HepG2 (cell line): Measurements from ENCODE around the gene SLC43A3. TPM values are rescaled to one million over a fixed set of nuclear protein-coding genes. Genes with fewer than 3 reads are reported as not detected.
A peak's percentile ranks its signal among the peaks of the same experiment; 100 is the strongest.

ENCODE experiments used
- ARID5B ChIP-seq: IDR thresholded peaks from 2 replicates; pipeline ENCODE4 v1.4.0; 2020; ENCODE audit warnings: mild to moderate bottlenecking, missing genetic modification reagents
- ERF ChIP-seq: IDR thresholded peaks from 2 replicates; pipeline ENCODE4 v1.6.1; 2018; ENCODE audit warnings: missing biosample characterization, missing genetic modification reagents
- GATAD2A ChIP-seq: IDR thresholded peaks from 2 replicates; pipeline ENCODE4 v1.6.1; 2016
- MYC ChIP-seq: sonication (generic); formaldehyde crosslinking; IDR thresholded peaks from 2 replicates; pipeline ENCODE4 v1.9.0; 2021; ENCODE audit warnings: missing genetic modification reagents, borderline replicate concordance
- PLSCR1 ChIP-seq: sonication (generic); formaldehyde crosslinking; IDR thresholded peaks from 2 replicates; pipeline ENCODE4 v1.5.0; 2020; ENCODE audit warnings: missing genetic modification reagents, mild to moderate bottlenecking, borderline replicate concordance
- SSRP1 ChIP-seq: IDR thresholded peaks from 2 replicates; pipeline ENCODE4 v1.6.1; 2016; ENCODE audit warnings: control low read depth
- TRIM24 ChIP-seq: sonication (generic); formaldehyde crosslinking; IDR thresholded peaks from 2 replicates; pipeline ENCODE4 v1.8.0; 2022; ENCODE audit warnings: mild to moderate bottlenecking, missing genetic modification reagents
- ZNF232 ChIP-seq: sonication (generic); formaldehyde crosslinking; IDR thresholded peaks from 2 replicates; pipeline ENCODE4 v1.4.0; 2020; ENCODE audit warnings: missing genetic modification reagents, borderline replicate concordance
- ZNF501 ChIP-seq: sonication (generic); formaldehyde crosslinking; IDR thresholded peaks from 2 replicates; pipeline ENCODE4 v1.5.1; 2020; ENCODE audit warnings: mild to moderate bottlenecking, moderate library complexity, missing genetic modification reagents
- ZNF530 ChIP-seq: sonication (generic); formaldehyde crosslinking; IDR thresholded peaks from 2 replicates; pipeline ENCODE4 v1.5.0; 2020; ENCODE audit warnings: low read depth, mild to moderate bottlenecking, missing genetic modification reagents
- polyA plus RNA-seq, 8 experiments: library from polyadenylated mRNA; depleted of rRNA in 3 of 8; stranded (reverse) in 7 of 8; unstranded in 1 of 8; fragments of >200 nt; fragmentation: Illumina TruSeq in 4 of 8; extraction: Trizol in 4 of 8; gene quantifications; 2 replicates each; pipeline versions ENCODE4 v1.2.1 to v1.2.3, GENCODE V29; 2011 to 2016; ENCODE audit warnings: low read depth in 4 of 8, missing spikeins in 1 of 8, mixed read lengths in 1 of 8; ENCODE audit not compliant: insufficient read depth in 1 of 8
- total RNA-seq, 5 experiments: library from RNA; depleted of rRNA; stranded (reverse); fragments of >200 nt; fragmentation: Illumina TruSeq; extraction: Trizol; gene quantifications; 2 replicates each; pipeline ENCODE4 v1.2.3, GENCODE V29; 2016; ENCODE audit warnings: low read depth in 1 of 5
- TF ChIP-seq, protein P1 (sequence below): sonication (generic); formaldehyde crosslinking; IDR thresholded peaks from 2 replicates; pipeline ENCODE4 v1.9.0; 2021; ENCODE audit warnings: missing genetic modification reagents, borderline replicate concordance
- TF ChIP-seq, protein P2 (sequence below): sonication (generic); formaldehyde crosslinking; IDR thresholded peaks from 2 replicates; pipeline ENCODE4 v1.5.1; 2020; ENCODE audit warnings: missing genetic modification reagents, mild to moderate bottlenecking, borderline replicate concordance
- TF ChIP-seq, protein P3 (sequence below): sonication (generic); formaldehyde crosslinking; IDR thresholded peaks from 2 replicates; pipeline ENCODE4 v1.5.1; 2020; ENCODE audit warnings: mild to moderate bottlenecking, missing genetic modification reagents, borderline replicate concordance

The SLC43A3 gene
- total and polyA plus RNA-seq, 2 of the 13 experiments (the other 11 are each of a cell fraction or from before 2014, with no cell fraction given) = 2.6 TPM; not detected in 1

GRCh38 chr11:57456960-57457642, 30.2 kb upstream of the SLC43A3 start (continued):
- TF ChIP-seq ARID5B (CRISPR knock-in tag) = peak; percentile 56
- 0 out of 2 replicates have a peak, but pooled peaks have one; percentile 50 for TF ChIP-seq ERF (CRISPR knock-in tag)
- TF ChIP-seq, protein P1, sequence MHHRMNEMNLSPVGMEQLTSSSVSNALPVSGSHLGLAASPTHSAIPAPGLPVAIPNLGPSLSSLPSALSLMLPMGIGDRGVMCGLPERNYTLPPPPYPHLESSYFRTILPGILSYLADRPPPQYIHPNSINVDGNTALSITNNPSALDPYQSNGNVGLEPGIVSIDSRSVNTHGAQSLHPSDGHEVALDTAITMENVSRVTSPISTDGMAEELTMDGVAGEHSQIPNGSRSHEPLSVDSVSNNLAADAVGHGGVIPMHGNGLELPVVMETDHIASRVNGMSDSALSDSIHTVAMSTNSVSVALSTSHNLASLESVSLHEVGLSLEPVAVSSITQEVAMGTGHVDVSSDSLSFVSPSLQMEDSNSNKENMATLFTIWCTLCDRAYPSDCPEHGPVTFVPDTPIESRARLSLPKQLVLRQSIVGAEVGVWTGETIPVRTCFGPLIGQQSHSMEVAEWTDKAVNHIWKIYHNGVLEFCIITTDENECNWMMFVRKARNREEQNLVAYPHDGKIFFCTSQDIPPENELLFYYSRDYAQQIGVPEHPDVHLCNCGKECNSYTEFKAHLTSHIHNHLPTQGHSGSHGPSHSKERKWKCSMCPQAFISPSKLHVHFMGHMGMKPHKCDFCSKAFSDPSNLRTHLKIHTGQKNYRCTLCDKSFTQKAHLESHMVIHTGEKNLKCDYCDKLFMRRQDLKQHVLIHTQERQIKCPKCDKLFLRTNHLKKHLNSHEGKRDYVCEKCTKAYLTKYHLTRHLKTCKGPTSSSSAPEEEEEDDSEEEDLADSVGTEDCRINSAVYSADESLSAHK (CRISPR knock-in tag) = no peak
- TF ChIP-seq SSRP1 = 0 out of 2 replicates have a peak, but pooled peaks have one; percentile 29
- TF ChIP-seq ZNF501 (CRISPR knock-in tag) = peak; percentile 72; the same call in 1 of the 2 replicates
- no peak for TF ChIP-seq TRIM24 (CRISPR knock-in tag)
- peak; percentile 51 for TF ChIP-seq GATAD2A (CRISPR knock-in tag)
- TF ChIP-seq, protein P2, sequence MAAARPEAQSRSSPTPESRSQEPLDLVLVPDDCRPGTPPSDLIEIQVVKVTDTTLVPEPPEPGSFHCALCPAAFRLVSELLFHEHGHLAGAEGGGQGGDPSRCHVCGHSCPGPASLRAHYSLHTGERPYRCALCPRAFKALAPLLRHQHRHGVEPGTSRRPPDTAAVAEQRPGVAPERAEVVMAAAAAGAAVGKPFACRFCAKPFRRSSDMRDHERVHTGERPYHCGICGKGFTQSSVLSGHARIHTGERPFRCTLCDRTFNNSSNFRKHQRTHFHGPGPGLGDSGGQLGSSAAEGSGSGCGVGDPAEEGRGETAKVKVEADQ (CRISPR knock-in tag) = no peak; the same call in 1 of the 2 replicates
- TF ChIP-seq ZNF232 (CRISPR knock-in tag) = no peak; the same call in 1 of the 2 replicates
- TF ChIP-seq ZNF530 (CRISPR knock-in tag) = no peak
- 0 out of 2 replicates have a peak, but pooled peaks have one; percentile 13 for TF ChIP-seq MYC (CRISPR knock-in tag)
- TF ChIP-seq, protein P3, sequence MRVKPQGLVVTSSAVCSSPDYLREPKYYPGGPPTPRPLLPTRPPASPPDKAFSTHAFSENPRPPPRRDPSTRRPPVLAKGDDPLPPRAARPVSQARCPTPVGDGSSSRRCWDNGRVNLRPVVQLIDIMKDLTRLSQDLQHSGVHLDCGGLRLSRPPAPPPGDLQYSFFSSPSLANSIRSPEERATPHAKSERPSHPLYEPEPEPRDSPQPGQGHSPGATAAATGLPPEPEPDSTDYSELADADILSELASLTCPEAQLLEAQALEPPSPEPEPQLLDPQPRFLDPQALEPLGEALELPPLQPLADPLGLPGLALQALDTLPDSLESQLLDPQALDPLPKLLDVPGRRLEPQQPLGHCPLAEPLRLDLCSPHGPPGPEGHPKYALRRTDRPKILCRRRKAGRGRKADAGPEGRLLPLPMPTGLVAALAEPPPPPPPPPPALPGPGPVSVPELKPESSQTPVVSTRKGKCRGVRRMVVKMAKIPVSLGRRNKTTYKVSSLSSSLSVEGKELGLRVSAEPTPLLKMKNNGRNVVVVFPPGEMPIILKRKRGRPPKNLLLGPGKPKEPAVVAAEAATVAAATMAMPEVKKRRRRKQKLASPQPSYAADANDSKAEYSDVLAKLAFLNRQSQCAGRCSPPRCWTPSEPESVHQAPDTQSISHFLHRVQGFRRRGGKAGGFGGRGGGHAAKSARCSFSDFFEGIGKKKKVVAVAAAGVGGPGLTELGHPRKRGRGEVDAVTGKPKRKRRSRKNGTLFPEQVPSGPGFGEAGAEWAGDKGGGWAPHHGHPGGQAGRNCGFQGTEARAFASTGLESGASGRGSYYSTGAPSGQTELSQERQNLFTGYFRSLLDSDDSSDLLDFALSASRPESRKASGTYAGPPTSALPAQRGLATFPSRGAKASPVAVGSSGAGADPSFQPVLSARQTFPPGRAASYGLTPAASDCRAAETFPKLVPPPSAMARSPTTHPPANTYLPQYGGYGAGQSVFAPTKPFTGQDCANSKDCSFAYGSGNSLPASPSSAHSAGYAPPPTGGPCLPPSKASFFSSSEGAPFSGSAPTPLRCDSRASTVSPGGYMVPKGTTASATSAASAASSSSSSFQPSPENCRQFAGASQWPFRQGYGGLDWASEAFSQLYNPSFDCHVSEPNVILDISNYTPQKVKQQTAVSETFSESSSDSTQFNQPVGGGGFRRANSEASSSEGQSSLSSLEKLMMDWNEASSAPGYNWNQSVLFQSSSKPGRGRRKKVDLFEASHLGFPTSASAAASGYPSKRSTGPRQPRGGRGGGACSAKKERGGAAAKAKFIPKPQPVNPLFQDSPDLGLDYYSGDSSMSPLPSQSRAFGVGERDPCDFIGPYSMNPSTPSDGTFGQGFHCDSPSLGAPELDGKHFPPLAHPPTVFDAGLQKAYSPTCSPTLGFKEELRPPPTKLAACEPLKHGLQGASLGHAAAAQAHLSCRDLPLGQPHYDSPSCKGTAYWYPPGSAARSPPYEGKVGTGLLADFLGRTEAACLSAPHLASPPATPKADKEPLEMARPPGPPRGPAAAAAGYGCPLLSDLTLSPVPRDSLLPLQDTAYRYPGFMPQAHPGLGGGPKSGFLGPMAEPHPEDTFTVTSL (CRISPR knock-in tag) = no peak
- TF ChIP-seq PLSCR1 (CRISPR knock-in tag) = no peak
